RWPE1 (cell line): Measurements from ENCODE around the gene TMBIM6.

Experiments
- CTCF ChIA-PET: fragments of 350-600 bp; sonication (Branson Sonifier 250); formaldehyde crosslinking; extraction: SDS; loops from one replicate; lab custom pipeline; 2021; lab: Yijun Ruan, JAX
- POLR2A ChIA-PET: fragments of 400-600 bp; formaldehyde crosslinking; extraction: SDS; loops from one replicate; lab custom pipeline; 2020; ENCODE audit warnings: antibody characterized with exemption; ENCODE audit not compliant: low non-redundant PET; lab: Yijun Ruan, JAX
- DNase-seq: peaks from one replicate; pipeline ENCODE4 v3.0.0; 2012; ENCODE audit warnings: low spot score
- H3K27ac ChIP-seq: fragments of 450-650 bp; 2 replicates; pipeline ENCODE4 v1.5.1; 2017
- TF ChIP-seq, protein P1 (sequence below): fragments of 450-650 bp; conservative IDR thresholded peaks from 2 replicates; pipeline ENCODE4 v1.5.1; 2017; ENCODE audit warnings: low read depth, mild to moderate bottlenecking

The TMBIM6 gene

DNA sequence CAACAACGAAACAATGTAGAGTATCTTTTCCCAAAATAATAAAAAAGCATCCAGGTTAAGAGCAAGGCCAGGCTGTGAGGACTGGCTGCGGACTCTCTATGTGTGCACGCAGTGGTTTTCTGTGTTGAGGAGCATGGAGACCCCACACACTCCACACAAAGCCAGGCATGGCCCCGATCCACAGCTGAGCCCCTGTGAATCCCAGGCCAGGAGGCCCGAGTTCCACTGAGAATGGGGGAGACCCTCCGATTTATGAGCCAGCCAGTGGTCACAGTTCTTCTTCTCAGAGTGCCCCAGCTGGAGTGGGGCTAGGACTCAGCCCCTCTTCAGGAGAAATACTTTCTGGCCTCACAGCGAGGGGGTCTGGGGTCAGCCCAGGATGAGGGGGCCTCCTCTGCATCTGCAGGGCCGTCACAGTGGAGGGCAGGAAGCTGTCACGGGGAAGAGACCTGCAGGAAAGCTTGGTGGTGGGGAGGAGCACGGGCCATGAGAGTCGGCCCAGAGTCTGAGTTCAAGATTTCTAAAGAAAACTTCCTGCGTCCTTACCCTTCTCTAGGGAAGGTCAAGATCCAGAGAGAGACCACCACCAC, 66.7 kb downstream of the TMBIM6 start:
- CTCF ChIA-PET = no interaction called here
- TF ChIP-seq, protein P1, sequence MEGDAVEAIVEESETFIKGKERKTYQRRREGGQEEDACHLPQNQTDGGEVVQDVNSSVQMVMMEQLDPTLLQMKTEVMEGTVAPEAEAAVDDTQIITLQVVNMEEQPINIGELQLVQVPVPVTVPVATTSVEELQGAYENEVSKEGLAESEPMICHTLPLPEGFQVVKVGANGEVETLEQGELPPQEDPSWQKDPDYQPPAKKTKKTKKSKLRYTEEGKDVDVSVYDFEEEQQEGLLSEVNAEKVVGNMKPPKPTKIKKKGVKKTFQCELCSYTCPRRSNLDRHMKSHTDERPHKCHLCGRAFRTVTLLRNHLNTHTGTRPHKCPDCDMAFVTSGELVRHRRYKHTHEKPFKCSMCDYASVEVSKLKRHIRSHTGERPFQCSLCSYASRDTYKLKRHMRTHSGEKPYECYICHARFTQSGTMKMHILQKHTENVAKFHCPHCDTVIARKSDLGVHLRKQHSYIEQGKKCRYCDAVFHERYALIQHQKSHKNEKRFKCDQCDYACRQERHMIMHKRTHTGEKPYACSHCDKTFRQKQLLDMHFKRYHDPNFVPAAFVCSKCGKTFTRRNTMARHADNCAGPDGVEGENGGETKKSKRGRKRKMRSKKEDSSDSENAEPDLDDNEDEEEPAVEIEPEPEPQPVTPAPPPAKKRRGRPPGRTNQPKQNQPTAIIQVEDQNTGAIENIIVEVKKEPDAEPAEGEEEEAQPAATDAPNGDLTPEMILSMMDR = no peak
- POLR2A ChIA-PET = no interaction called here
- H3K27ac ChIP-seq = peak overlapping the region; percentile 16; the same call in 1 of the 2 replicates
- no peak for DNase-seq

DNA sequence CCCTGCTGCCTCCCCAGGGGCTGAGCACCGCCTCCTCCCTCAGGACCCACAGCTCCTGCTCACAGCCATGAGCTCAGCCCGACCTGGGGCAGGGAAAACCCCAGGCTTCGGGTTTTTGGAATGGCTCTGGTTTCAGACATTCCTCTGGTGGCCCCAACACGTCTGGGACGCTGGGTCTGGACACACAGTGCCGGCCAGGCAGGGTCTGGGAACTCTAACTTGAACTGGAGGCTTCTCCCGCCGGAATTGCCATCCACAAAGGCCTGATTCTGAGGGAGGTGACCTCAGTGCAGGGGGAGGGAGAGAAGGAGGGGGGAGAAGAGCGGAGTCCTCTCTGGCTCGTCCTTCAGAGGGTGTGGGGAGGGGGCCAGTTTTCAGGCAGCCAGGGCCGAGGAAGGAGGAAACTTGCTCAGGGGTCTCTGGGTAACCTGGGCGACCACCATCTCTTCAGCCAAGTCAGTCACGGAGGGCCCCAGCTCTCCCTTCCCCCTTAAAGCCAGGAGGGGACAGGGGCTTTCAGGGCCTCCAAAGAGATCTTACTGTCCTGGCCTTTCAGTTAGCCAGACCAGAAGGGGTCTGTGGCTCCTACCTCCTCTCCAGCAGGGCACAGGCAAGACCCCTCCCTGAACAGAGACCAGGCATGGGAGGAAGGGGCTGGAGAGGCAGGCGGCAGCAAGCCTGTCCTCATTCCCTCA, 67.5 kb downstream of the TMBIM6 start:
- CTCF ChIA-PET = interaction anchor here (0.5 kb wide), 1 partner anchor 31 kb away, joined by 3 read pairs; no protein-coding TSS in a partner anchor
- H3K27ac ChIP-seq = peak overlapping the region; percentile 16; the same call in 1 of the 2 replicates
- DNase-seq = no peak
- POLR2A ChIA-PET = no interaction called here
- TF ChIP-seq, protein P1 = no peak

DNA sequence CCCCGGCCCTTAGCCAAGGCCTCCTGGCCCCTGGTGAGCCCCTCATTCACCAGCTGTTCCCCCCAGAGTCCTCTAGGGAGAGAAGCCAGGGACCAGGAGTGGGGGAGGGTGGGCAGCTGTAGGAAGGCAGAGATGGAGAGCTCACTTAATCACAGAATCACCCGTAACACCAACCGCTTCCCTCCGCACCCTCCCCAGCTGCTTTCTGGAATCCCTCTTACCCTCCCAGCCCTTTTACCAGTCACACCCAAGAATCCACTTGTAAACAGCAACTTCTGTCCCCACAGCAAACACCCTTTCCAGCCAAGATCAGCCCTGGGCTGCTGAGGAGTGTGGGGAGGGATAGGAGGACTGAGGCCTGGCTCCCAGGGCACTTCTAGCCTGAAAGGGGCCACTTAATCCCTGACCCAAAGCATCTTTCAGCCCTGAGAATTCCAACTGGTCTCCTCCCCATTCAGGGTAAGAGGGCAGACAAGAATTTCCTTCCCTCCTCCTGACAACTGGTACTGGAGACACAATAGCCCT, 68.1 kb downstream of the TMBIM6 start:
- no peak for DNase-seq
- H3K27ac ChIP-seq = peak overlapping the region; percentile 16; the same call in 1 of the 2 replicates
- CTCF ChIA-PET = interaction anchor here (0.5 kb wide), 1 partner anchor 31 kb away, joined by 3 read pairs; no protein-coding TSS in a partner anchor
- TF ChIP-seq, protein P1 = no peak
- POLR2A ChIA-PET = no interaction called here

DNA sequence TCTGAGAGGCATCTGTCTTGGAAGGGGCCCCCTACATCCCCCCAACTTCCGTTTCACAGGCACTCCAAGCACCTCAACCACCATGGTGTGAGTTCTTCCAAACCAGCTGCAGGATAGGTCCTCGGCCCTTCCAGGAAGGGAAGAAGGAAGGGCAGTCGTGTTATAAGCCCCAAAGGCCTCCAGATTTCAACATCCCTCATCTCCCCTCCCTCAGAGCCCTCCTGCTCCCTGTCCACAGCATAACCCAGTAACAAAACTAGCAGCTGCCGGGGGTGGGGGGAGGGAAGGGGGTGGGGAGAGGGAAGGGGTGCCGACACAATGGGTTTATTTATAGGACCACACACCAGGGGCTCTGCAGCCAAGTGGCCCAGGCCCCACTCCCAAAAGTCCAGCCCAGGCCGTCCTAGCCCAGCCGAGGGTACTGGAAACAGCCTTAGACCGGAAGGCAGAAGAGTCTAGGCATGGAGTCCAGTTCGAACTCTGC, 68.6 kb downstream of the TMBIM6 start:
- ChIA-PET POLR2A (no interaction called here), CTCF (no interaction called here)
- H3K27ac ChIP-seq = peak overlapping the region; percentile 16; the same call in 1 of the 2 replicates
- no peak for DNase-seq
- TF ChIP-seq, protein P1 = no peak

DNA sequence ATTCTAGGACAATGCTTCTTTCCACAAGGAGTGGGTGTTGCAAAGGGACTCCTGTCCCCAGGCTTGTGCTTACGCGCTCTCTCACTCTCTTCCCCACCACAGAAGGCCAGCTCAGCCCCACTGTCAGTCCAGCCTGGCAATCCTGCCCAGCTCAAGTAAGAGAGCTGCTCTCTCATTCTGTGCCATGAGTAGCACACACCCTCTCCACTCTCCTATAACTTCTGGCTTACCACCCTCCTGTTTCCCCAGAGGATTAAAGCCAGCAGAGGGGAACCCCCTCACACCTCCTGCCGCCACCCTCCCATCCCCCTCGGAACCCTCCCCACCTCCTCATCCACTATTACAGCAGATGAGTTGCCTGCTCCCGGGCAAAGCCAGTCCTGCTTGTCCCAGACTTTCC, 69.8 kb downstream of the TMBIM6 start:
- no peak for DNase-seq
- TF ChIP-seq, protein P1 = no peak
- POLR2A ChIA-PET = no interaction called here
- peak overlapping the region; percentile 8; the same call in 1 of the 2 replicates for H3K27ac ChIP-seq
- CTCF ChIA-PET = interaction anchor here (0.5 kb wide), 1 partner anchor 9 kb away, joined by 3 read pairs; no protein-coding TSS in a partner anchor

DNA sequence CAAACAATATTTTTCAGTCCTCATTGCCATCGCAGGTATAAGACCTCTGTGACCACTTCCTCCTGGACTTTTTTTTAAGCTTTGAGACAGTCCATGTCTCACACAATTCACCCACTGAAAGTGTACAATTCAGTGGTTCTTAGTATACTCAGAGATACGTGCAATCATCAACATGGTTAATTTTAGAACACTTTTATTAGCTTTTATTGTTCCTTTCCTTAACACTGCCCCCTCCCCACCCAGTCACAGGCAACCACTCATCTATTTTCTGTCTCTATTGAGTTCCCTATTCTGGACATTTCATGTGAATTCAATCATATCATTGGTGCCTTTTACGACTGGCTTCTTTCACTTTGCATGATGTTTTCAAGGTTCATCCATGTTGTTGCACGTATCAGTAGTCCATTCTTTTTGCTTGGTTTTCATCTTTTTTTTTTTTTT, 70.6 kb downstream of the TMBIM6 start:
- ChIA-PET CTCF (interaction anchor here (0.7 to 1.0 kb wide), 2 partner anchors 34 to 503 kb away, joined by 3 to 5 read pairs; no protein-coding TSS in a partner anchor), POLR2A (no interaction called here)
- TF ChIP-seq, protein P1 = no peak
- no peak overlapping the region for H3K27ac ChIP-seq
- no peak for DNase-seq
